ENCODE results near the gene LCT.

GRCh38 chr2:135844301-135844895, 7.4 kb upstream of the LCT start:
- TF ChIP-seq CTCF (IDR thresholded peaks at IDR 0.05) (no peak), POLR2A (IDR thresholded peaks at IDR 0.05) (no peak)

Data from esophagus squamous epithelium (tissue), 4 donors.